ENCODE data around the gene C1orf167.

C1orf167 gene

DNA sequence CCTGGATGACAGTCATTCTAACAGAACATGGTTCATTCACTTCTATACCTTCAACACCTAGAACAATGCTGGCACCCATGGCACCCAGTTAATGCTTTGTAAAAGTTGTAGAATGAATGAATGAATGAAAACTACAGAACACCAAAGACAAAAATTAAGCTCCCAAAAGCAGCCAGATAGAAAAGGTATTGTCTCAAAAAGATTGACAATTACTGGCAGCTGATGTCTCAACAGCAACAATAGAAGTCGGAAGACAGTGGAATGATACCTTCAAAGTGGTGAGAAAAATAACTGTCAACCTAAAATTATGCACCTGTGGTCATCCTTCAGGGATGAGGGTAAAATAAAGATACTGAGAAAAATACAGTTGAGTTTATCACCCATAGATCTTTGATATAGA, 4.9 kb upstream of the C1orf167 start:
- no peaks in the 10 kb centered on the region for H3K36me3 ChIP-seq (ENCODE audit: low read length)
- H2AFZ ChIP-seq (ENCODE audit: low read depth, low read length, severe bottlenecking): no peak overlapping the region
- H3K4me2 ChIP-seq (ENCODE audit: low read depth, low read length, poor library complexity, severe bottlenecking): no peak overlapping the region
- no peaks in the 10 kb centered on the region for H3F3A ChIP-seq (ENCODE audit: insufficient read depth)
- H4K20me1 ChIP-seq (ENCODE audit: low read depth, low read length): no peaks in the 10 kb centered on the region
- no peak for TF ChIP-seq EZH2phosphoT487 (conservative IDR thresholded peaks at IDR 0.05; ENCODE audit: low read length)
- TF ChIP-seq, protein P1, sequence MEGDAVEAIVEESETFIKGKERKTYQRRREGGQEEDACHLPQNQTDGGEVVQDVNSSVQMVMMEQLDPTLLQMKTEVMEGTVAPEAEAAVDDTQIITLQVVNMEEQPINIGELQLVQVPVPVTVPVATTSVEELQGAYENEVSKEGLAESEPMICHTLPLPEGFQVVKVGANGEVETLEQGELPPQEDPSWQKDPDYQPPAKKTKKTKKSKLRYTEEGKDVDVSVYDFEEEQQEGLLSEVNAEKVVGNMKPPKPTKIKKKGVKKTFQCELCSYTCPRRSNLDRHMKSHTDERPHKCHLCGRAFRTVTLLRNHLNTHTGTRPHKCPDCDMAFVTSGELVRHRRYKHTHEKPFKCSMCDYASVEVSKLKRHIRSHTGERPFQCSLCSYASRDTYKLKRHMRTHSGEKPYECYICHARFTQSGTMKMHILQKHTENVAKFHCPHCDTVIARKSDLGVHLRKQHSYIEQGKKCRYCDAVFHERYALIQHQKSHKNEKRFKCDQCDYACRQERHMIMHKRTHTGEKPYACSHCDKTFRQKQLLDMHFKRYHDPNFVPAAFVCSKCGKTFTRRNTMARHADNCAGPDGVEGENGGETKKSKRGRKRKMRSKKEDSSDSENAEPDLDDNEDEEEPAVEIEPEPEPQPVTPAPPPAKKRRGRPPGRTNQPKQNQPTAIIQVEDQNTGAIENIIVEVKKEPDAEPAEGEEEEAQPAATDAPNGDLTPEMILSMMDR (IDR thresholded peaks at IDR 0.05; ENCODE audit: insufficient read depth, low read length, poor library complexity, severe bottlenecking): no peak
- H3K27ac ChIP-seq (ENCODE audit: low read depth, low read length): no peak overlapping the region
- no peak overlapping the region for H3K9ac ChIP-seq (ENCODE audit: low read length)
- H3K27me3 ChIP-seq (ENCODE audit: low read length): no peaks in the 10 kb centered on the region
- no peaks in the 10 kb centered on the region for H3K9me2 ChIP-seq (replicated peaks; ENCODE audit: insufficient read depth, low read length)
- H3K4me3 ChIP-seq (ENCODE audit: insufficient read depth, low read length, poor library complexity, severe bottlenecking): no peak overlapping the region
- H3K9me3 ChIP-seq (ENCODE audit: insufficient read depth, low read length): no peaks in the 10 kb centered on the region
- H3K79me2 ChIP-seq (ENCODE audit: insufficient read depth, low read length): no peaks in the 10 kb centered on the region

DNA sequence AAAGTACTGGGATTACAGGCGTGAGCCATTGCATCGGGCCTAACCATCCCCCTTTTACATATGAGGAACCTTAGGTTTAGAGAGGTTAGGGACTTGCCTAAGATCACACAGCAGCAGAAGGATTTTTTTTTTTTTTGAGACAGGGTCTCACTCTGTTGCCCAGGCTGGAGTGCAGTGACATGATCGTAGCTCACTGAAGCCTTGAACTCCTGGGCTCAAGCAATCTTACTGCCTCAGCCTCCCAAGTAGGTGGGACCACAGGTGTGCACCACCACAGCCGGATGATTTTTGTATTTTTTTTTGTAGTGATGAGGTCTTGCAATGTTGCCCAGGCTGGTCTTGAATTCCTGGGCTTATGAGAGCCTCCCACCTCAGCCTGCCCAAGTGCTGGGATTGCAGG, 2.2 kb upstream of the C1orf167 start:
- Histone ChIP-seq H3F3A (ENCODE audit: insufficient read depth) (no peaks in the 10 kb centered on the region), H2AFZ (ENCODE audit: low read depth, low read length, severe bottlenecking) (no peak overlapping the region), H3K4me2 (ENCODE audit: low read depth, low read length, poor library complexity, severe bottlenecking) (no peak overlapping the region), H3K9ac (ENCODE audit: low read length) (no peak overlapping the region), H3K9me3 (ENCODE audit: insufficient read depth, low read length) (no peaks in the 10 kb centered on the region), H4K20me1 (ENCODE audit: low read depth, low read length) (no peaks in the 10 kb centered on the region), H3K4me3 (ENCODE audit: insufficient read depth, low read length, poor library complexity, severe bottlenecking) (no peak overlapping the region), H3K36me3 (ENCODE audit: low read length) (no peaks in the 10 kb centered on the region), H3K79me2 (ENCODE audit: insufficient read depth, low read length) (no peaks in the 10 kb centered on the region), H3K27ac (ENCODE audit: low read depth, low read length) (no peak overlapping the region), H3K9me2 (replicated peaks; ENCODE audit: insufficient read depth, low read length) (no peaks in the 10 kb centered on the region), H3K27me3 (ENCODE audit: low read length) (no peaks in the 10 kb centered on the region)
- TF ChIP-seq EZH2phosphoT487 (conservative IDR thresholded peaks at IDR 0.05; ENCODE audit: low read length): no peak
- TF ChIP-seq, protein P1 (IDR thresholded peaks at IDR 0.05; ENCODE audit: insufficient read depth, low read length, poor library complexity, severe bottlenecking): no peak

DNA sequence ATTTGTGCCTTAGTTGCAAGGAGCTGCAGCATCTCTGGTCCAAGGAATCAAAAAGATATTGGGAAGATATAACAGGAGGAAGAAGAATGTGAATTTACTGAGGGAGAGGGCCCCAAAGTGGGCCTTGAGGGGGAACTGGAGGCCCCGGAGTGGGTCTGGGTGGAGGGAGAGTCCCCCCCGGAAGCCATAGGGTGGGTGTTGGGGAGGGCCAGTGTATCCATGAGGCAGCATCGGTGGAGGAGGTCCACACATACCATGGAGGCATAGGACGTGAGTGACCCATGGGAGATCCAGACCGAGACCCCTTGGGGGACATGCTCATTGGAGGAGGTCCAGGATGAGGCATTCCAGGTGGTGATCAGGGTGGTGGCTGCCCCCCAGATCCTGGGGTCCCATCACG, 708 bp upstream of the C1orf167 start:
- H4K20me1 ChIP-seq (ENCODE audit: low read depth, low read length): no peaks in the 10 kb centered on the region
- no peaks in the 10 kb centered on the region for H3K9me2 ChIP-seq (replicated peaks; ENCODE audit: insufficient read depth, low read length)
- H3K36me3 ChIP-seq (ENCODE audit: low read length): no peaks in the 10 kb centered on the region
- H3K79me2 ChIP-seq (ENCODE audit: insufficient read depth, low read length): no peaks in the 10 kb centered on the region
- no peak overlapping the region for H3K4me3 ChIP-seq (ENCODE audit: insufficient read depth, low read length, poor library complexity, severe bottlenecking)
- TF ChIP-seq, protein P1 (IDR thresholded peaks at IDR 0.05; ENCODE audit: insufficient read depth, low read length, poor library complexity, severe bottlenecking): no peak
- no peak for TF ChIP-seq EZH2phosphoT487 (conservative IDR thresholded peaks at IDR 0.05; ENCODE audit: low read length)
- H3K27me3 ChIP-seq (ENCODE audit: low read length): no peaks in the 10 kb centered on the region
- no peaks in the 10 kb centered on the region for H3F3A ChIP-seq (ENCODE audit: insufficient read depth)
- no peak overlapping the region for H3K27ac ChIP-seq (ENCODE audit: low read depth, low read length)
- no peak overlapping the region for H3K9ac ChIP-seq (ENCODE audit: low read length)
- no peaks in the 10 kb centered on the region for H3K9me3 ChIP-seq (ENCODE audit: insufficient read depth, low read length)
- no peak overlapping the region for H2AFZ ChIP-seq (ENCODE audit: low read depth, low read length, severe bottlenecking)
- no peak overlapping the region for H3K4me2 ChIP-seq (ENCODE audit: low read depth, low read length, poor library complexity, severe bottlenecking)
